Stimulated activated CD8-positive, alpha-beta memory T cell treated with anti-CD3 and anti-CD28 coated beads, Interleukin-7, amount 100 ng/mL, for 1 hour (primary cell): ENCODE results near the gene ARHGEF7.

Experiments used
- DNase-seq, 2 donors: peaks; one replicate each; pipeline ENCODE4 v3.0.0-alpha.2; 2020; ENCODE audit warnings: low read depth in 2 of 2

Gene ARHGEF7

GRCh38 chr13:111139452-111139851 is 24.3 kb downstream of the ARHGEF7 start:
- DNase-seq: no peak

DNA sequence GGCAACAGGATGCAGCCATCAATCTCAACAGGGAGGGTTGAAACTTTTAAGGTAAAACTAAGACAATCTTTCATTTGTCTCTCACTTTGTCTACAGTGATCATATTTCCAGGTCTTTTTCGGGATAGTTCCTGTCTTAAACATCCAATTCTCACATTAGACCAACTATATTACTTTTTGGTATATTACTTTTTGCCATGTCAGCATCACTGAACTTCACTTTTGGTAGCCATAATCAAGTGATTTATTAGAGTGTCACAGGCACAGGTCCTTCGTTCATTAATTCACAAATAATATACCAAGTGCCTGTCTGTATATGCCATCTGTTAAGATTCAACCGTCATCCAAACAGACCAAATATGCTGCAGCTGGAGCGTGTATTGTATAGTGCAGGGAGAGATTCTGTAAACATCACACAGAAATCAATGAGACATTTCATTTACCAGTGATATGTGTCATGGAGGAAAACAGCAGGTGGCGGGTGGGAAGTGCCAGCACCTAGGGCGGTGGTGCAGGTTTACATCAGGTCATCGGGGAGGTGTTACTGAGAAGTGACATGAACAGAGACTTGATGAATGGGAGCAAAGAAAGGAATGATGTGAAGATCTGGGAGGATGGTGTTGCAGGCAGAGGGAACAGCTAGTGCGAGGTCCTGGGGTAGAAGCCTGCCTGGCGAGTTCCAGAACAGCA is 24.9 kb downstream of the ARHGEF7 start:
- DNase-seq: no peak

DNA sequence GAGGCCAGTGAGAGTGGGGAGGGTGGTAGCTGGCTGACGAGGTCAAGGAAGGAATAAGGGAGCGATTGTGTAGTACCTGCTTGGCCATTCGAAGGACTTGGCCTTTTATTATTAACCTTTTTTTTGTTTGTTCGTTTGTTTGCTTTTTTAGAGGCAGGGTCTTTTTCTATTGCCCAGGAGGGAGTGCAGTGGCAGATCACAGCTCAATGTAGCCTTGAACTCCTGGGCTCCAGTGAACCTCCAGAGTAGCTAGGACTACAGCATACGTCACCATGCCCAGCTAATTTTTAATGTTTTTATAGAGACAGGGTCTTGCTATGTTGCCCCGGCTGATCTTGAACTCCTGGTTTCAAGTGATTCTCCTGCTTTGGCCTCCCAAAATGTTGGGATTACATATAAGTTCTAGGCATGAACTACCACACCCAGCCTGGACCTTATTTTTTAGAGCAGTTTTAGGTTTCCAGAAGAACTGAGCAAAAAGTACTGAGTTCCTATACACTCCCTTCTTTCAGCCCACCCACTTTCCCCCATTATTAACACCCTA is 25.5 kb downstream of the ARHGEF7 start:
- DNase-seq: no peak

DNA sequence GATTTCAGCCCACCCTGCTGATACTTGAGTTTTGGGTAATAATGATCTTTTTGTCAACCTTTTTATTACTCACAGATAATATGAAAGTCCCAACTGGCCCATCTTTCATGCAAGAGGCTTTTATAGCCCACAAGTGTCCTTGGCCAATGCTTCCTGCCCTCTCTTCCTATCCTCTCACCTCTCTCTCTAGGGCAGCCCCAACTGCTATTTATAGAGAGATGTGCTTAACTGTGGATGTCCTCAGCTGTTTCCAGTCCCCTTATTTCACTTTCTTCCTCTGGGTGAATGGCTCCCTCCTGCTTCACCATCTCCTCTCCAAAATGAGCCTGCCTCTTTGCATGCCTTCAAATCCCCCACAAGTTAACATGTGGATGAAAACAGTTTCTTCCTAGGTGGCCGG is 27.4 kb downstream of the ARHGEF7 start:
- DNase-seq: no peak

- DNase-seq: no peak
Measured at GRCh38 chr13:111143865-111144540, 28.9 kb downstream of the ARHGEF7 start.

DNA sequence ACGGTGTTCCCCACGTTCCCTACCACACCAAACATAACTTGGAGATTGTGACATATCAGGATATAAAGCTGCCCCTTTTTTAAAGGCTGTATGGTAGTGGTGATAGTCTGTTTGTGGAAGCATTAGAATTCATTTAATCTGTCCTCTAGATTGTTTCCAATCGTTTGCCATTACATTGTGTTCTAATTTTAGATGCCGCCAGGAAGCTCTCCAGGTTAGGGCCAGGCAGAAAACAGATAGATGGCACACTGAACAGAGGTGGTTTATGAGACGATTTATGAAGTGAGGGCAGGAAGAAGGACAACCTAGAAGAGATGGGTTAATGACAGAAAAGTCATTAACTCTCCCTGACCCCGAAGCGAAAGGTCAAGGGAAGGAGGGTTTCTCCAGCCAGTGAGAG is 30.0 kb downstream of the ARHGEF7 start:
- DNase-seq: no peak

GRCh38 chr13:111145506-111145905 is 30.4 kb downstream of the ARHGEF7 start:
- DNase-seq: no peak

DNA sequence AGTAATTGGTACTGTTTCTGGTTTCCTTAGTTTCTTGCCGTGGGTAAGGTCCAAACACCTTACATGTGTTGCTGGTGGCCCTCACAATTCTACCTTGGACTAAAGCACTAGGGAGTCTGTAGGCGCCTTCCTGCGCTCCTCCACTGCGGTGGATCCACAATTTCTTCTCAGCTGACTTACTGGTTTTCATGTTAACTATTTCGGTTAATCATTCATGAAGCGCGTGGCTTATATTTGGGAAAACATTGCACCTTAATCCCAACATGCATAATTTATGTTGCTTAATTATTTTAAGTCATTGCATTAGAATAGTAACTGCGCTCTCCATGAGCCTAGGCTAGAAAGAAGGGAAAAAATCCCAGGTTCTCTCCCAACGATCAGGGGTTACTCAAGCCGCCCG is 37.7 kb downstream of the ARHGEF7 start:
- DNase-seq: no peak

DNA sequence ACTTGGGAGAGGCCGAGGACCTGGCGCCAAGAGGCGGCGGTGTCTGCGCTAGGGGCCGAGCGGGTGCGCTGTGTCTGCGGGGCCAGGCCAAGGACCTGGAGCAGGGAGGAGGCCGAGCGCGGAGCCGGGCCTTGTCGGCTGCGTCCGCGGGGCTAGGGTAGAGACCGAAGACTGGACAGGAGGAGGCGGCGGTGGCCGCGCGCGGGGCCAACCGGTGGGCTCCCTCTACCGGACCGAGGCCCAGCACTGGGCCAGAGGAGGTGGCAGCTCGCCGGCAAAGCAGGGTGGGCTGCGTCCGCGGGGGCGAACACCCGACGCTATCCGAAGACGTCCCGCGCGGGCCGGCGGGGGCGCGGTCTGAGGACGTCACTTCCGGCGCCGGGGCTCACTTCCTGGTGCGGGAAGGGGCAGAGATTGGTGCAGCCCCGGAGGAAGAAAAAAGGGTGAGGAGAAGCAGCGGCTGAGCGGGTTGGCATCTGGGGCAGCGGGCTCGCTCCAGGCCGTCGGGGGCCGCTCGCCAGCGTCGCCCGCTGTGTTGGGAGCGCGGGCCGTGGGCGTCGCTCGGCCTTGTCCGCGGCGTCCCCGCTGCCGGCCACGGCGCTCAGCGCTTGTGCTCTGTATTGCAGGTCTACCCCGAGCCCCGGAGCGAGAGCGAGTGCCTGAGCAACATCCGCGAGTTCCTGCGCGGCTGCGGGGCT is 38.3 kb downstream of the ARHGEF7 start:
- DNase-seq: peak; percentile 87 to 90

DNA sequence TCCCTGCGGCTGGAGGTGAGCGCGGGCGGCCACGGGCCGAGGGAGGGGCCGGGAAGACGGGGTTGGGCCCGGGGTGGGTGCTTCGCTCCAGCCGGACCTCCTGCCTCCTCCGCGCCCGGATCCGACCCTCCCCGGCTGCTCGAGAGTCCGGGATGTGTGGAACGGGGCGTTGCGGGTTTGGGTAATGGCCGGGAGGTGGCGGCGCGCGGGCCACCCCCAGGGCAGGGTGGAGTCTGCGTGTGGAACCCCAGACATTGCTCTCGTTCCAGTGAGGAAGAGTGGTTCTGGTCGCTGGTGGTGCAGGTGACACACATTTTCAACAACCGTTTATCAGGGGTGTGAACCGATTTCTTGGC is 38.8 kb downstream of the ARHGEF7 start:
- peak; percentile 10 to 19 for DNase-seq

DNA sequence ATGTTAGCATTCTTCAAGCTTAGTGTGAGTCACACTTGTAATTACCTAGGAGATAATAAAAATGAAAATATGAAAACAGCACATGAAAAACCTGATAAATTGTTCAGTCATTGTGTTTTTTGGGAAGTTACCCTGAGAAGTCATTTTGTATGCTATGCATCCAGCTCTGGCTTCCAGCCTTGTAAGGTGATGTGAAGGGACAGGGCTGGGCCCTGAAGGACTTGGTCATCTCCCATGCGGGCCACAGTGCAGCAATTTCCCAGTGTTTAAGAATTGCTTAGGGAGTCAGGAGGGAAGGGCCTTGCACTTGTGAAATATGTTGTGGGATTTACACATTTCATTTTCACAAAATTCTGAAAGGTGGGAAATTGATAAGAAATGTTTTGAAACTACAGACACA is 41.3 kb downstream of the ARHGEF7 start:
- no peak for DNase-seq

- no peak for DNase-seq
Measured at GRCh38 chr13:111158136-111158805, 43.2 kb downstream of the ARHGEF7 start.

- DNase-seq: no peak
Measured at GRCh38 chr13:111159362-111160320, 44.5 kb downstream of the ARHGEF7 start.

DNA sequence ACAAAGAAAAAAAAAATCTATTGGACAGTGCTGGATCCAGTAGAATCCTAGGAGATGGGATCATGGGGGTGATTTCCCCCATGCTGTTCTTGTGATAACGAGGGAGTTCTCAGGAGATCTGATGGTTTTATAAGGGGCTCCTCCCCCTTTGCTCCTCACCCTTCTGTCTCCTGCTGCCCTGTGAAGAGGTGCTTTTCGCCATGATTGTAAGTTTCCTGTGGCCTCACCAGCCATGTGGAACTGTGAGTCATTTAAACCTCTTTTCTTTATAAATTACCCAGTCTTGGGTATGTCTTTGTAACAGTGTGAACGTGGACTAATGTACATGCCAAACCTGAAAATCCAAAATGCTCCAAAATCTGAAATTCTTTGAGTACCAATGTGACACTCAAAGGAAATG is 45.5 kb downstream of the ARHGEF7 start:
- no peak for DNase-seq

- DNase-seq: no peak
Measured at GRCh38 chr13:111161601-111162600, 46.8 kb downstream of the ARHGEF7 start.

- no peak for DNase-seq
Measured at GRCh38 chr13:111165241-111166010, 50.3 kb downstream of the ARHGEF7 start.

DNA sequence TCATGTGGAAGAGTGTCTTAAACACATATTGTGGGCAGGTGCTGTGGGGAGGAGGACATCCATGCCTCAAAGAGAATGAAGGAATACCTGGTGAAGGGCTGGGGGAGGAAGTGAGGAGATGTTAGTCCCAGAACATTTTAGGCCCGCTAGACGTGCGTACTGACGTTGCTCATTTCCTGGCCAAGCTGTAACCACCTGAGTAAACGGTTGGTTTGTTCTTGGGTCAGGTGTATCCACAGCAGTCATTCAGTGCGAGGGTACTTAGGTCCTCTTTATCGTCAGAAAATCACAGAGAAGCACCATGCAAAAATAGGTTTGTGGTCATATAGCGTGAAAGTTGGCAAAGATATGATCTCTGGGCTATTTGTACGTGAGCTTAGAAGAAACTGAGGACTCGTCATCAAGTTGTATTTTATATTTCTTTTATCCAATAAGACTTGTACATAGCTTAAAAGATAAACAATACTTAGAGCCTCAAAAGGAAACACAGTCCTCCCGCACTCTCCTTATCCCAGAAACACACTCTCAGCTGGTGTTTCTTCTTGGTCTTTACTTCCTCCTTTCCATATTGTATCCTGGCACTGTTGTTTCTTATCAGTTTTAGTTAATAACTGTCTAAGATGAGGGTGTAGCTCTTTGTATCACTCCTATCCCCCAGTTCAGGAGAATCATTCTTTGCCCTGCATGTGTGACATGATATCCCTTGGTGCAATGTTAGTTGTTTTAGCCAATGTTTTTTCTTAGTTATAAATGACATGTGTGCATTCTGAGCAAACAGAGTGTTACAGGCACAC is 52.0 kb downstream of the ARHGEF7 start:
- DNase-seq: no peak

- DNase-seq: no peak
Measured at GRCh38 chr13:111168107-111168506, 53.0 kb downstream of the ARHGEF7 start.
